ENCODE data around the gene NAXD.
A peak's percentile ranks its signal among the peaks of the same experiment; 100 is the strongest.
"Not testable (repeated sequence)": the region's sequence is repeated elsewhere in the genome, so short reads cannot be mapped to it uniquely, and the experiment has no call there.

NAXD gene

DNA sequence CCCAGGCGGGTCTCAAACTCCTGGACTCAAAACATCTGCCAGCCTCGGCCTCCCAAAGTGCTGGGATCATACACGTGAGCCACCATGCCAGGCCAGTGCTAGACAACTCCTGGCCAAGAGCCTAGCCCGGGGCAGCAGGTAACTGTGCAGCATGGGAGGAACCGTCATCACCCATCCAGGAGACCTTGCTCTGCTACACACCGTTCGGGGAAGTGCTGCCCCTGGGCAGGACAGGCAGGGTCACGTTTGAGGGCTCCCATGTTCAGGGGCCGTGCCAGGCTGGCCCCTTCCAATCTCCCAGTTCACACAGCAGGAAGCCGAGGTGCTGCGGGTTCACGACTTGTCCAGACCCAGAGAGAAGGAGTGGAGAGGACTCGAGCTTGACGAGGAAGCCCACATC, 35.1 kb downstream of the NAXD start:
- DNase-seq (no peak), ATAC-seq (replicated peaks) (no peak)
- H3K27ac Mint-ChIP-seq, result no peak overlapping the region
- H3K4me3 Mint-ChIP-seq, result no peak overlapping the region
- H3K27me3 Mint-ChIP-seq, result no peaks in the 10 kb centered on the region
- peaks cover 50 to 69% of the 10 kb centered on the region in 2 donors for H3K36me3 Mint-ChIP-seq
- peaks cover 34 to 74% of the 10 kb centered on the region in 2 donors for H3K4me1 Mint-ChIP-seq
- no peaks in the 10 kb centered on the region for H3K9me3 Mint-ChIP-seq

DNA sequence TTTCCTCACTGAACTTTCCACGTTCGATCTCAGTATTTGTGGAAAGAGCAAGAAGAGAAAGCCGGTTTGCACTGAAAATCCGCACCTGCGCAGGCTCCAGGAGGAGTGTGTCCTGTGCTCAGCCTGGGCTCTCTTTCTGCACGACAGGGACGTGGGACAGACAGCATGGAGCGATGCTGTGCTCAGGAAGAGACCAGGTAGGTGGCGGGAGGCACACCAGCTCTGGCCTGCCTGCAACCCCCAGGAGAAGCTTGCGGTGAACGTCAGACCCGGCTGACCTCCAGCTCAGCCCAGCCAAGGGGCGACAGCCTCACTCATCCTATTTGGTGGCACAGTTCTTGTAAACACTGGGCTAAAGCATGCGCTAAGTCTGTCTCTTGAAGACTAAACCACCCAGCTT, 35.9 kb downstream of the NAXD start:
- Mint-ChIP-seq H3K9me3 (no peaks in the 10 kb centered on the region), H3K4me3 (no peak overlapping the region), H3K4me1 (peaks cover 41 to 74% of the 10 kb centered on the region in 2 donors), H3K36me3 (peaks cover 50 to 72% of the 10 kb centered on the region in 2 donors), H3K27ac (no peak overlapping the region), H3K27me3 (no peaks in the 10 kb centered on the region)
- ATAC-seq (replicated peaks) (no peak), DNase-seq (no peak)

DNA sequence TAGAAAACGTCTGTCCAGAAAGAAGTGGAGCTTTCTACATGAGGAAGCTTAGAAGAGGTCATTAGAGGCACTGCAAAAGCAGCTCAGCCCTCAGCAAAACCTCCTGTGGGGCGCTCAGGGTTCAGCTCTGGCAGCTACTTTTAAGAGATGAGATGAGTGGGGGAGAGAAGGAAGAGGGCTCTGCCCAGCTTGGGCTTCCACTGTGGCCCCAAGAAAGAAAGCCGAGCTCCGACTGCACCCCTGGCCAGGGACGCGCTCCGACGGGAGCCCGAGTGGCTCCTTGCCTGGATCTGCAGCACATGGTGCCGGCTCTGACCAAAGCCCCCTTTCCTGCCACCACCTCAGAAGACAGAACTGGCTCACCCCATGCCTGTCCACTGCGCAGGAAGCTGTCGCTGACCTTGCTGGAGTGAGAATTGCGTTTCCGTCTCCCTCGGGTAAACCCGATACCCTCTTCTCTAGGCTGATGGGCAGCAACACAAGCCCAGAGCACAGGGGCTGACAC, 36.4 kb downstream of the NAXD start:
- Mint-ChIP-seq H3K4me1 (peaks cover 43 to 73% of the 10 kb centered on the region in 2 donors), H3K27ac (peak overlapping the region; percentile 47), H3K4me3 (no peak overlapping the region), H3K27me3 (no peaks in the 10 kb centered on the region), H3K36me3 (peaks cover 47 to 72% of the 10 kb centered on the region in 2 donors), H3K9me3 (no peaks in the 10 kb centered on the region)
- DNase-seq (no peak), ATAC-seq (replicated peaks) (no peak)

DNA sequence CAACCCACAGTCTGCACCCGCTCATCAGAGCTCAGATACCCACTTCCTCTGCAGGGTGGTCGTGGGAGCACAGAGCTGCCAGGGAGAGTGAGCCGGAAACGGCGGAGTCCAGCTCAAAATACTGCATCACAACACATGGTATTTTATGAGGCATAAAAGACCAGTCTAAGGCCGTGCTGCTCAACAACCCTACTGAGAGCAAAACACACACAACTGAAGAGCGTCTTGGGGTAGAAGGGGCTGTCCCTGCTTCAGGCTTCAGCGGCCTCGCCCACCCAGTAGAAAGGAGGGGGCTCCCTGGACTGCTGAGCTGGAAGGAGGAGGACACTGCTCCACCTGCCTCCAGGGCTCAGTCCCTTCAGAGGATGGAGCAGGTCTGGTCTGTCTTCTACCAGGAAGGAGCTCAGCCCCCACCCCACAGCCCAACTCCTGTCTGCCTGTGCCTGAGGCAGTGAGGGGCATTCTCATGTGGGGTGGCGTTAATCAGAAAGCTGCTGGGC, 36.9 kb downstream of the NAXD start:
- peak overlapping the region; percentile 47 for H3K27ac Mint-ChIP-seq
- DNase-seq (no peak), ATAC-seq (replicated peaks) (peak; percentile 83 to 90)
- H3K4me1 Mint-ChIP-seq, result peaks cover 44 to 71% of the 10 kb centered on the region in 2 donors
- H3K27me3 Mint-ChIP-seq, result no peaks in the 10 kb centered on the region
- H3K9me3 Mint-ChIP-seq, result no peaks in the 10 kb centered on the region
- peaks cover 42 to 68% of the 10 kb centered on the region in 2 donors for H3K36me3 Mint-ChIP-seq
- H3K4me3 Mint-ChIP-seq, result peak overlapping the region in 1 of 2 donors; percentile 0

DNA sequence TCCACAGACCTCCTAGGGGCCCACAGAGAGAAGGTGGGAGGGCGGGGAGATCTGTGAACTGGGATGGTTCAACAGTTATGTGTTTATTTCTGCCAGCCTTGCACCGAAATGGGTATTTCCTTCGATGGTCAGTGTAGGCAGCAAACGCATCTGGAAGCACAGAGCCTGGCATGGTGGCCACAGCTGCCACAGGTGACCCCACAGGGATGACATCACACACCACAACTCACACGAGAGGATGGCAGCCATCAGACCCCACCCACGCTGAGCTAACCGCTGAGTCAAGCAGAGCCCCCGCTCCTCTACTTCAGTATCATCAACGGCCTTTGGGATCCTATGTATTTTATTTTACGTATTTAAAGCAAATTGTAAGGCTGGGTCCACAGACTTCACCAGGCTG, 37.4 kb downstream of the NAXD start:
- no peaks in the 10 kb centered on the region for H3K27me3 Mint-ChIP-seq
- peaks cover 42 to 70% of the 10 kb centered on the region in 2 donors for H3K36me3 Mint-ChIP-seq
- peak overlapping the region in 1 of 2 donors; percentile 0 for H3K4me3 Mint-ChIP-seq
- ATAC-seq (replicated peaks), result peak; percentile 53 to 57
- no peaks in the 10 kb centered on the region for H3K9me3 Mint-ChIP-seq
- no peak for DNase-seq
- no peak overlapping the region for H3K27ac Mint-ChIP-seq
- H3K4me1 Mint-ChIP-seq, result peaks cover 46 to 75% of the 10 kb centered on the region in 2 donors

DNA sequence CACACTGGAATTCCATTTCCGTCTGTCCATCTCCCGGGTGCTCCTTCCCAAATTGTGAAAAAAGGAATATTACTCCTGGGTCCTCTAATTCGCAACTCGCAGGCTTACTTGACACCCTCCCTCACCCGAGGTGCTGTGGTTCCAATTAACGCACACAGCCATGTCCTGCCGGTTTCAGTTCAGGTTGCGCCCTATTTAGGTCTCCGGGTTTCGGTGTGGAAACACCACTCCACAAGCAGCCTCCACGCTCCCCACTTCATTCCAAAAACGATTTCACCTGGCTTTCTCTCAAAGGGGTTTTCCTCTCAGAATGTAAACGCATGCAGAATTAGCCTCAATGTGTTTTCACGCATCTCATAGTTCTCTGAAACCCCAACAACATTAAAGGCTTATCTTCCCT, 37.9 kb downstream of the NAXD start:
- Mint-ChIP-seq H3K36me3 (peaks cover 47 to 70% of the 10 kb centered on the region in 2 donors), H3K27me3 (no peaks in the 10 kb centered on the region), H3K27ac (peak overlapping the region; percentile 72), H3K4me3 (peak overlapping the region; percentile 64 to 68), H3K4me1 (peaks cover 49 to 80% of the 10 kb centered on the region in 2 donors), H3K9me3 (no peaks in the 10 kb centered on the region)
- DNase-seq (peak; percentile 28), ATAC-seq (replicated peaks) (peak; percentile 41 to 61)

DNA sequence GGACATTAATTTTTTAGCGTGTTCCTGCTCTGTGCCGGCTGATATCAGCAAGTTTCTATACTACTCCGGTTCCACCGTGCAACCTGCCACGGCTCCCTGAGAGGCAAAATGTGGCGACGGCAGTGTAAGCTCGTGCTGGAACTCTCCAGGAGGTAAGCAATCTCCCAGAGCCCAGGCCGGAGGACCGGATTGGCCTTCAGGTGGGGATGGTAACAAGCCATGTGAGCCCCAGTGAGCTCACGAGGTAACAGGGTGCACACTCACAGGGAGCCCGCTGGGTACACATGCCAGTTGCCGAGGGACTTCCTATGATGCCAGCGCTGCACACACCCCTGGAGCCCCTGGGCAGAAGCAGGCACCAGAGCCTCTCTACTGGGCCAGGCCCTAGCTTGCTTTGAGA, 38.5 kb downstream of the NAXD start:
- Mint-ChIP-seq H3K27ac (no peak overlapping the region), H3K4me3 (no peak overlapping the region), H3K9me3 (no peaks in the 10 kb centered on the region), H3K27me3 (no peaks in the 10 kb centered on the region), H3K4me1 (peaks cover 49 to 86% of the 10 kb centered on the region in 2 donors), H3K36me3 (peaks cover 48 to 64% of the 10 kb centered on the region in 2 donors)
- ATAC-seq (replicated peaks) (no peak), DNase-seq (no peak)

DNA sequence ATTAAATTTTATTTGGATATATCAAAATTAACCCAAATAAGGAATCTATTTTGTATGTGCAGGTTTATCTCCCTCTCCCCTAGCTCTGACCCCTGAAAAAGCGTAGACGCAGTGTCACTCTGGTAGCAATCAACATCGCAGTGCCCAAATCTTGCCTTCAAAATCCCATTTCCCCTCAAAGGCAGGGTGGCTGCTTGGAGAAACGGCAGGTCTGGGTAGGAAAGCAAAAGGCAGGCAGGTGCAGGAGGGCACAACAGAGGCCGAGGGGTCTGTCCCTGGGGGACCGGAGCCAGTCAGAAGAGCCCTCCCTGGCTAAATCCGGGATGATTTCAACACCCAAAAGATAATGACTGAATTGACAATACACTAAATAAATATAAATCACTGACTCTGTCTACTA, 41.9 kb downstream of the NAXD start:
- no peaks in the 10 kb centered on the region for H3K27me3 Mint-ChIP-seq
- ATAC-seq (replicated peaks), result no peak
- peaks cover 52 to 79% of the 10 kb centered on the region in 2 donors for H3K4me1 Mint-ChIP-seq
- no peak overlapping the region for H3K4me3 Mint-ChIP-seq
- no peak for DNase-seq
- H3K36me3 Mint-ChIP-seq, result peaks cover 54 to 69% of the 10 kb centered on the region in 2 donors
- peaks cover 2 to 4% of the 10 kb centered on the region in 2 donors for H3K9me3 Mint-ChIP-seq
- no peak overlapping the region for H3K27ac Mint-ChIP-seq

DNA sequence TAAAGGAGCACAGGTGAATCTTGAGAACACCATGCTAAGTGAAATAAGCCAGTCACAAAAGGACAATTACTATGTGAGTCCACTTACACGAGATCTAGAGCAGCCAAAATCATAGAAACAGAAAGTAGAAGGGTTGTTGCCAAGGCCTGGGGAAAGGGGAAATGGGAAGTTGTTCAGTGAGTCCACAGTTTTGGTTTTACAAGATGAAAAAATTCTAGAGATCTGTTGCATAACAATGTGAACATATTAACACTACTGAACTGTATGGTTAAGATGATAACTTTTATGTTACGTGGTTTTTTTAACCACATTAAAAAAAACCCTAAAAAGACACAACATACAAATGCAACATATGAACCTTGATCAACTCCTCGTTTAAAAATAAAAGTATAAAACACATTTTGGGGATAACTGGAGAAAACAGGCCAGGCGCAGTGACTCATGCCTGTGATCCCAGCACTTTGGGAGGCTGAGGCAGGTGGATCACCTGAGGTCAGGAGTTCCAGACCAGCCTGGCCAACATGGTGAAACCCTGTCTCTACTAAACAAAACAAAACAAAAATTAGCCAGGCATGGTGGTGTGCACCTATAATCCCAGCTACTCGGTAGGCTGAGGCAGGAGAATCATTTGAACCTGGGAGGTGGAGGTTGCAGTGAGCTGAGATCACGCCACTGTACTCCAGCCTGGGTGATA, 43.0 kb downstream of the NAXD start:
- not testable (repeated sequence) for H3K9me3 Mint-ChIP-seq, DNase-seq, H3K27me3 Mint-ChIP-seq
- Mint-ChIP-seq H3K27ac (peak overlapping the region; percentile 0), H3K36me3 (peaks cover 62 to 76% of the 10 kb centered on the region in 2 donors), H3K4me1 (peaks cover 48 to 78% of the 10 kb centered on the region in 2 donors), H3K4me3 (peak overlapping the region in 1 of 2 donors; percentile 34)
- peak; percentile 90 to 91 for ATAC-seq (replicated peaks)

DNA sequence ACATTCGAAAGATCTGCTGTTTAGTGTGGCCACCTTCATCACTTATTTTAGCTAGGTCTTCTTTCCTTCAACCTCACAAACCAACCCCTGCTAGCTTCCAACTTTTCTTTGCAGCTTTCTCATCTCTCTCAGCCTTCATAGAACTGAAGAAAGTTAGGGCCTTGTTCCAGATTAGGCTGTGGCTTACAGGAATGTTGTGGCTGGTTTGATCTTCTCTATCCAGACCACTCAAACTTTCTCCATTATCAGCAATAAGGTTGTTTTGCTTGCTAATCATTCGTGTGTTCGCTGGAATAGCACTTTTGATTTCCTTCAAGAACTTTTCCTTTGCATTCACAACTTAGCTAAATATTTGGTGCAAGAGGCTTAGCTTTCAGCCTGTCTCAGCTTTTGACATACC, 45.9 kb downstream of the NAXD start:
- peaks cover 49 to 80% of the 10 kb centered on the region in 2 donors for H3K4me1 Mint-ChIP-seq
- H3K4me3 Mint-ChIP-seq, result no peak overlapping the region
- H3K9me3 Mint-ChIP-seq, result peaks cover 4% of the 10 kb centered on the region in 2 donors
- no peak for ATAC-seq (replicated peaks)
- peaks cover 62 to 69% of the 10 kb centered on the region in 2 donors for H3K36me3 Mint-ChIP-seq
- no peak overlapping the region for H3K27ac Mint-ChIP-seq
- no peaks in the 10 kb centered on the region for H3K27me3 Mint-ChIP-seq
- no peak for DNase-seq

DNA sequence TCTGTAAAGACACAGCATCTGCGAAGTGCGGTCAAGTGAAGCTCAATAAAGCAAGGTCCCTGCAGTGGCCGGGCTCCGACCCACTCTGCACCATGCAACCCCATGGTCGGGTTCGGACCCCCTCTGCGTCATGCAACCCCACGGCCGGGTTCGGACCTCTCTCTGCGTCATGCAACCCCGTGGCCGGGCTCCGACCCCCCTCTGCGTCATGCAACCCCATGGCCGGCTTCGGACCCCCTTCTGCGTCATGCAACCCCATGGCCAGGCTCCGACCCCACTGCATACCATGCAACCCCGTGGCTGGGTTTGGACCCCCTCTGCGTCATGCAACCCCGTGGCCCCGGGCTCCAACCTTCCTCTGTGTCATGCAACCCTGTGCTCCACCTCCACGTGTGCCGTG, 46.7 kb downstream of the NAXD start:
- no peak overlapping the region for H3K4me3 Mint-ChIP-seq
- H3K9me3 Mint-ChIP-seq, result peaks cover 4% of the 10 kb centered on the region in 2 donors
- no peak overlapping the region for H3K27ac Mint-ChIP-seq
- peaks cover 65 to 75% of the 10 kb centered on the region in 2 donors for H3K36me3 Mint-ChIP-seq
- ATAC-seq (replicated peaks), result no peak
- no peaks in the 10 kb centered on the region for H3K27me3 Mint-ChIP-seq
- DNase-seq, result no peak
- peaks cover 51 to 82% of the 10 kb centered on the region in 2 donors for H3K4me1 Mint-ChIP-seq

DNA sequence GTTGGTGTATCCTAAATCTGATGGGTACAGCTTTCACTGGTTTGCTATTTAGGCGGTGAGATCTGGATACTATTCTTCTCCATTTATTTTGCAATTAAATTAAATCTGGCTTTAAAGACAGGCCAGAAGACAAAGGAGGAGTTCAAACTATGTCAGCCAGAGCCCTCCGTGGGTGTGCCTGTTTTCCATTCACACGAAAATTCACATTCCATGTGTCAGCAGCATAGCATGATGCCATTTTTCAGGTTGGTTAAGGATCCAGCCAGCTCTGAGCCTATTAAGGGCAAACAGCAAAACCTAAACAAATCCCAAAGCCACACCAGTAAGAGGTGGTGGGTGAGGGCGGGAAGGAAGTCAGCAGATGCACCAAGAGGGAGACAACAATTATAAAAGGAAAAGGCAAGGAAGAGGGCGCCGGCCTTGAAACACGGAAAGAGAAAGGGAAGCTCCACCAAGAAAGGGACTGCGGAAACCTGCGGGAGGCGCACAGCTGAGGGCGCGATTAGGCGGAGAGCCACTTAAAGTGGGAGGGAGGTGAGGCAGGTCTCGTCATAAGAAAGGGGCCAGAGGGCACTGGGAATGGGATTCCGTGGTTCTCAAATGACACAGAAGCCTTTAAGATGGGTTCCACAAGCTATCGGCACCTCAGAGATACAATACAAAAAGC, 47.6 kb downstream of the NAXD start:
- H3K9me3 Mint-ChIP-seq, result peaks cover 4% of the 10 kb centered on the region in 2 donors
- H3K27me3 Mint-ChIP-seq, result no peaks in the 10 kb centered on the region
- peaks cover 46 to 81% of the 10 kb centered on the region in 2 donors for H3K4me1 Mint-ChIP-seq
- ATAC-seq (replicated peaks), result no peak
- H3K4me3 Mint-ChIP-seq, result no peak overlapping the region
- no peak overlapping the region for H3K27ac Mint-ChIP-seq
- peaks cover 70 to 80% of the 10 kb centered on the region in 2 donors for H3K36me3 Mint-ChIP-seq
- no peak for DNase-seq

DNA sequence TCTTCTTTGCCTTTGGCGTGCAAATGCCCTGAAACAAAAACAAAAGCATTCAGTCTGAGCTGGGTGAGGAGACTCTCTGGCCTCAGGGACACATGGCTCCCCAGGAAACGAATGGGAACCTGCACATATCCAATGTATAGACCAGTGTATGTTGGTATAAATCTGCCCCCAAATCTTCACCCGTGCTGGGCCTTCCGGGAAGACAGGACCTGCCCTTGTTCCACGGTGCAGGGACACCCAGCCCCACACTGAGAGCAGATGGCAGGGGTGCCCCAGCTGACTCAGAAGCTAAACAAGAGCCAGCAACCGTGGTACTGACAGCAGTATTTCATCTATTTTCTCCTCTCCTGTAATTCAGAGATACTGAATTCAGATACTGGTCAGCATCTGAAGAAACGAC, 48.1 kb downstream of the NAXD start:
- H3K9me3 Mint-ChIP-seq, result peaks cover 4% of the 10 kb centered on the region in 2 donors
- no peak overlapping the region for H3K27ac Mint-ChIP-seq

DNA sequence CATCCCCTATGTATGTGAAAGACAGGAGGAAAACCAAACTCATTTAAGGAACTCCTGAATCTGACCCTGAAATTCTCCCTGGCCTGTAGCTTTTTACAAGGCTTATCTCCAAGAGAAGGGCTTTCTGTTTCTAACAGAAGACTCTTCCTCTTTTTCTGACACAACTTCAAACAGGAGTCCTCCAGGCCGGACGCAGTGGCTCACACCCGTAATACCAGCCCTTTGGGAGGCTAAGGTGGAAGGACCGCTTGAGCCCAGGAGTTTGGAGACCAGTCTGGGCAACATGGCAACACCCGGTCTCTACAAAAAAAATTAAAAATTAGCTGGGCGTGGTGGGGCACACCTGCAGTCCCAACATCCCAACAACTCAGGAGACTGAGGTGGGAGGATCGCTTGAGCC, 48.7 kb downstream of the NAXD start:
- Mint-ChIP-seq H3K9me3 (peaks cover 4% of the 10 kb centered on the region in 2 donors), H3K27ac (no peak overlapping the region), H3K27me3 (no peaks in the 10 kb centered on the region), H3K4me3 (peak overlapping the region in 1 of 2 donors; percentile 22), H3K36me3 (peaks cover 66 to 81% of the 10 kb centered on the region in 2 donors), H3K4me1 (peaks cover 39 to 73% of the 10 kb centered on the region in 2 donors)
- DNase-seq, result no peak
- no peak for ATAC-seq (replicated peaks)

More for the DNA sequence above, 48.1 kb downstream of the NAXD start:
- ATAC-seq (replicated peaks), result no peak
- Mint-ChIP-seq H3K36me3 (peaks cover 66 to 82% of the 10 kb centered on the region in 2 donors), H3K4me3 (no peak overlapping the region), H3K4me1 (peaks cover 40 to 78% of the 10 kb centered on the region in 2 donors), H3K27me3 (no peaks in the 10 kb centered on the region)
- no peak for DNase-seq

All from stimulated activated naive B cell treated with anti-CD40 and anti-IgM and Interleukin-4, amounts not matched to agents 10 μg/mL and 1 μg/mL and 100 μg/mL, for 72 hours (primary cell).